Smooth muscle cell (in vitro differentiated cells): ENCODE measurements around the gene WDR35. TPM values are rescaled to one million over a fixed set of nuclear protein-coding genes. Genes with fewer than 3 reads are reported as not detected.

Source experiments
- DNase-seq: peaks from one replicate; lab custom pipeline; 2025; ENCODE audit not compliant: unreplicated experiment; lab: John Stamatoyannopoulos, UW
- H2AFZ ChIP-seq: fragments of 200-600 bp; sonication (generic); 2 replicates; pipeline ENCODE4 v1.6.0; 2016; ENCODE audit warnings: antibody characterized with exemption, low read depth, mild to moderate bottlenecking
- H3F3A ChIP-seq: fragments of 200-600 bp; sonication (generic); 2 replicates; pipeline ENCODE4 v1.6.0; 2017; ENCODE audit warnings: antibody characterized with exemption, low read depth
- H3K27ac ChIP-seq: fragments of 200-600 bp; sonication (generic); 2 replicates; pipeline ENCODE4 v1.5.1; 2016; ENCODE audit warnings: low read depth, mild to moderate bottlenecking
- H3K27me3 ChIP-seq: fragments of 200-600 bp; sonication (generic); 2 replicates; pipeline ENCODE4 v1.6.1; 2016; ENCODE audit warnings: low read depth, mild to moderate bottlenecking
- H3K36me3 ChIP-seq: fragments of 200-600 bp; sonication (generic); 2 replicates; pipeline ENCODE4 v1.5.1; 2016; ENCODE audit warnings: low read depth
- H3K4me1 ChIP-seq: fragments of 200-600 bp; sonication (generic); 2 replicates; pipeline ENCODE4 v1.5.1; 2016; ENCODE audit warnings: low read depth
- H3K4me2 ChIP-seq: fragments of 200-600 bp; sonication (generic); 2 replicates; pipeline ENCODE4 v1.6.0; 2016; ENCODE audit warnings: mild to moderate bottlenecking
- H3K4me3 ChIP-seq: fragments of 200-600 bp; sonication (generic); 2 replicates; pipeline ENCODE4 v1.5.1; 2016; ENCODE audit warnings: mild to moderate bottlenecking
- H3K79me2 ChIP-seq: fragments of 200-600 bp; sonication (generic); 2 replicates; pipeline ENCODE4 v1.6.0; 2016; ENCODE audit warnings: low read depth, mild to moderate bottlenecking
- H3K9ac ChIP-seq: fragments of 200-600 bp; sonication (generic); 2 replicates; pipeline ENCODE4 v1.6.0; 2016; ENCODE audit warnings: low read depth
- H3K9me3 ChIP-seq: fragments of 200-600 bp; sonication (generic); replicated peaks from 2 replicates; pipeline ENCODE4 v1.5.1; 2016; ENCODE audit warnings: low read depth
- H4K20me1 ChIP-seq: fragments of 200-600 bp; sonication (generic); 2 replicates; pipeline ENCODE4 v1.6.0; 2016; ENCODE audit warnings: low read depth
- CTCF ChIP-seq: fragments of 200-600 bp; sonication (generic); IDR thresholded peaks from 2 replicates; pipeline ENCODE4 v1.5.1; 2017; ENCODE audit warnings: borderline replicate concordance, mild to moderate bottlenecking, antibody characterized with exemption; ENCODE audit not compliant: insufficient read depth, poor library complexity, severe bottlenecking
- WGBS: methylation state at CpG from one replicate; pipeline ENCODE4 v1.1.7; 2016; ENCODE audit warnings: low lambda C conversion rate; 5-methylcytosine and 5-hydroxymethylcytosine counted together
- polyA plus RNA-seq: library from polyadenylated mRNA; unstranded; fragments of >200 nt; fragmentation: Nextera tagmentation; extraction: Ambion mirVana; gene quantifications from 2 replicates; pipeline ENCODE4 v1.2.1, GENCODE V29; 2016
- total RNA-seq: library from RNA; depleted of rRNA; stranded (reverse); fragments of >200 nt; gene quantifications from 2 replicates; pipeline ENCODE4 v1.2.3, GENCODE V29; 2014

The WDR35 gene
- total RNA-seq: 4.7 and 5.7 TPM in 2 replicates
- 0.70 and 1.6 TPM in 2 replicates for polyA plus RNA-seq

DNA sequence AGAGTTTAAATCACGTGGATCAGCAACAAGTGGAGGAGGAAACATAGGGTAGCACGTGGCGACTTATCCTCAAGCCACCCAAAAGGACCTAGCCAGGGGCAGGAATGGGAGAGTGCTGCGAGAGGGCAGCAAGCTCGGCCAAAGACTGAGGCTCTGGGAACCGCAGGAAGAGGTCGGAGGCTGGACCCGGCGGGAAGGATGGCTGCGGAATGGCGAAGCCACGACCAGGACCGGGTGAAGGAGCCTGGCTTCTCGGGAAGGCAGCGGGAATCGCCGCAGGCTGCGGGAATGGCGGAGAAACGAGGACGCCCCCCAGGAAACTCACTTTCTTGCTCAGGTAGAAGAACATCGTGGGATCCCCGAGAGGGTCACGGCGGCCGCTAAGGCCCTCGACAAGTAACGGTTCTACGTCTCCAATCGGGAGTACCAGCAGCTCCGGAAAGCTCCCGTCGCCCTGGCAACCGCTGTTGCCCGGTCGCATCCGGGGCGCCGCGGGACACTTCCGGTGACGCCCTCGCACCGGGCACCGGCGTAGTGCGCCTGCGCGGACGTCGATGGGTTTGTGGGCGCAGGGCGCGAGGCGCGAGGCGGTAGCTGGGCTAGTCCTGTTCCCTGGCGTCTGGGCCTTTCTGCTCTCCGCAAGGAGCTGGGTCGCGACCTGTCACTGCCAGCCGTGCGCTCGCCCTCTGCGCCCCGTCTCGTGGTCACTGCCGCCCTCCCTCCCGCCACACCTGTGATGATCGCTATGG, at the start of gene WDR35:
Gene WDR35 (minus strand): TSS at position 439 of the 749 bp plus-strand sequence. CDS start 90 bp downstream, at position 349.
- Histone ChIP-seq H3K9me3 (no peaks in the 10 kb centered on the region), H3K27ac (peak within 1 kb of the TSS; percentile 42), H3K4me2 (peak within 1 kb of the TSS; percentile 86), H3K36me3 (no peaks in the 10 kb centered on the region), H4K20me1 (no peaks in the 10 kb centered on the region), H3F3A (no peaks in the 10 kb centered on the region), H2AFZ (peak within 1 kb of the TSS; percentile 92), H3K4me3 (peak within 1 kb of the TSS; percentile 75), H3K9ac (peak within 1 kb of the TSS; percentile 53), H3K4me1 (peaks cover 22% of the 10 kb centered on the region), H3K27me3 (no peaks in the 10 kb centered on the region), H3K79me2 (peaks cover 14% of the 10 kb centered on the region)
- no peak for TF ChIP-seq CTCF
- WGBS: 2% methylated on average over 49 of the region's 70 CpGs
- peak; percentile 70 for DNase-seq

GRCh38 chr2:20037660-20038059, 47.8 kb upstream of the WDR35 start:
- no peak for TF ChIP-seq CTCF
- WGBS: 88% methylated on average over 2 of the region's 2 CpGs
- no peak overlapping the region for H3K4me2 ChIP-seq
- H2AFZ ChIP-seq: no peak overlapping the region
- H3K9ac ChIP-seq: no peak overlapping the region
- peaks cover 89% of the 10 kb centered on the region for H4K20me1 ChIP-seq
- no peak overlapping the region for H3K4me3 ChIP-seq
- H3K9me3 ChIP-seq: no peaks in the 10 kb centered on the region
- DNase-seq: no peak
- peaks cover 21% of the 10 kb centered on the region for H3K36me3 ChIP-seq
- H3K79me2 ChIP-seq: peaks cover 54% of the 10 kb centered on the region
- H3F3A ChIP-seq: no peaks in the 10 kb centered on the region
- no peak overlapping the region for H3K27ac ChIP-seq
- H3K4me1 ChIP-seq: peaks cover 8% of the 10 kb centered on the region
- no peaks in the 10 kb centered on the region for H3K27me3 ChIP-seq

GRCh38 chr2:20035955-20036666, 46.2 kb upstream of the WDR35 start:
- H3K36me3 ChIP-seq: peaks cover 29% of the 10 kb centered on the region

More at GRCh38 chr2:20035955-20036666, 46.2 kb upstream of the WDR35 start:
- no peak for TF ChIP-seq CTCF
- no peaks in the 10 kb centered on the region for H3K9me3 ChIP-seq
- H3K4me2 ChIP-seq: no peak overlapping the region
- H4K20me1 ChIP-seq: peaks cover 76% of the 10 kb centered on the region
- H3K9ac ChIP-seq: no peak overlapping the region
- no peaks in the 10 kb centered on the region for H3K4me1 ChIP-seq
- H3K27ac ChIP-seq: no peak overlapping the region
- no peaks in the 10 kb centered on the region for H3K27me3 ChIP-seq
- no peak overlapping the region for H2AFZ ChIP-seq
- no peak overlapping the region for H3K4me3 ChIP-seq
- no peak for DNase-seq
- H3K79me2 ChIP-seq: peaks cover 39% of the 10 kb centered on the region
- H3F3A ChIP-seq: no peaks in the 10 kb centered on the region
- WGBS: 81% methylated on average over 4 of the region's 4 CpGs
